HFFc6 (cell line): ENCODE results near the gene CARD14. TPM values are rescaled to one million over a fixed set of nuclear protein-coding genes. Genes with fewer than 3 reads are reported as not detected.
A peak's percentile ranks its signal among the peaks of the same experiment; 100 is the strongest.

Source experiments
- DNase-seq: peaks from one replicate; pipeline ENCODE4 v3.0.0-alpha.2; 2018
- H3K27ac Mint-ChIP-seq: 2 replicates; pipeline ENCODE4 v1.8.0; 2020; ENCODE audit warnings: mild to moderate bottlenecking, mixed read lengths
- H3K27me3 Mint-ChIP-seq: 2 replicates; pipeline ENCODE4 v1.8.0; 2021; ENCODE audit warnings: mild to moderate bottlenecking, moderate library complexity, mixed read lengths; ENCODE audit not compliant: insufficient read depth
- H3K36me3 Mint-ChIP-seq: 2 replicates; pipeline ENCODE4 v1.8.0; 2021; ENCODE audit warnings: low read depth, mixed read lengths
- H3K4me1 Mint-ChIP-seq: 2 replicates; pipeline ENCODE4 v1.8.0; 2020; ENCODE audit warnings: low read depth, mixed read lengths
- H3K4me3 Mint-ChIP-seq: 2 replicates; pipeline ENCODE4 v1.8.0; 2020; ENCODE audit warnings: mild to moderate bottlenecking, moderate library complexity, mixed read lengths
- H3K9me3 Mint-ChIP-seq: 2 replicates; pipeline ENCODE4 v1.8.0; 2020; ENCODE audit warnings: mild to moderate bottlenecking, mixed read lengths
- CTCF ChIP-seq: fragments of 200-600 bp; sonication (generic); IDR thresholded peaks from 2 replicates; pipeline ENCODE4 v1.5.0; 2021; ENCODE audit warnings: antibody characterized with exemption, mild to moderate bottlenecking
- total RNA-seq, 6 experiments: library from RNA; stranded (reverse); fragmentation: NEBNext Ultra II Directional; extraction: Animal tissue kit (Norgen Biotek cat#: 25700); gene quantifications; 2 replicates in 1 of 6; 3 replicates in 5 of 6; pipeline ENCODE4 v1.2.3, GENCODE V29; 2021

CARD14 gene
- total RNA-seq, 6 experiments from 2014 or later, result not detected

GRCh38 chr17:80145076-80146075, 24.5 kb upstream of the CARD14 start:
- Mint-ChIP-seq H3K4me1 (peaks cover 26% of the 10 kb centered on the region), H3K27ac (peak overlapping the region; percentile 53), H3K36me3 (no peaks in the 10 kb centered on the region; the same call in 1 of the 2 replicates), H3K27me3 (peaks cover 2% of the 10 kb centered on the region; the same call in 1 of the 2 replicates), H3K4me3 (peak overlapping the region; percentile 91), H3K9me3 (no peaks in the 10 kb centered on the region)
- TF ChIP-seq CTCF, result no peak
- no peak for DNase-seq

GRCh38 chr17:80146121-80147034, 23.5 kb upstream of the CARD14 start:
- no peak for TF ChIP-seq CTCF
- Mint-ChIP-seq H3K27ac (peak overlapping the region; percentile 96), H3K9me3 (no peaks in the 10 kb centered on the region), H3K36me3 (no peaks in the 10 kb centered on the region; the same call in 1 of the 2 replicates), H3K4me1 (peaks cover 34% of the 10 kb centered on the region), H3K4me3 (peak overlapping the region; percentile 91), H3K27me3 (peaks cover 2% of the 10 kb centered on the region; the same call in 1 of the 2 replicates)
- DNase-seq, result no peak

GRCh38 chr17:80147035-80147822, 22.6 kb upstream of the CARD14 start, which contains the start of gene EIF4A3:
TSS of gene EIF4A3 (minus strand) at chr17:80147128. CDS start at chr17:80146961, 167 bp downstream.
- no peaks in the 10 kb centered on the region for H3K9me3 Mint-ChIP-seq
- H3K27me3 Mint-ChIP-seq, result peaks cover 2% of the 10 kb centered on the region; the same call in 1 of the 2 replicates
- peaks cover 42% of the 10 kb centered on the region for H3K4me1 Mint-ChIP-seq
- H3K36me3 Mint-ChIP-seq, result no peaks in the 10 kb centered on the region; the same call in 1 of the 2 replicates
- peak within 1 kb of the TSS; percentile 91 for H3K4me3 Mint-ChIP-seq
- TF ChIP-seq CTCF, result no peak
- peak within 1 kb of the TSS; percentile 96 for H3K27ac Mint-ChIP-seq
- peak; percentile 98 for DNase-seq

- peaks cover 8% of the 10 kb centered on the region for H3K9me3 Mint-ChIP-seq
- peaks cover 7% of the 10 kb centered on the region for H3K36me3 Mint-ChIP-seq
- peaks cover 26% of the 10 kb centered on the region for H3K4me1 Mint-ChIP-seq
- H3K27me3 Mint-ChIP-seq, result peaks cover 4% of the 10 kb centered on the region
- no peak for TF ChIP-seq CTCF
- DNase-seq, result peak; percentile 81
- peak overlapping the region; percentile 4; the same call in 1 of the 2 replicates for H3K4me3 Mint-ChIP-seq
- H3K27ac Mint-ChIP-seq, result peak overlapping the region; percentile 58
These were observed 18.5 kb upstream of the CARD14 start for GRCh38 chr17:80151333-80151732.
